RCC 7860 (cell line): ENCODE data around the gene PEX1.
"Not testable (repeated sequence)": the region's sequence is repeated elsewhere in the genome, so short reads cannot be mapped to it uniquely, and the experiment has no call there.

Experiments used
- DNase-seq: peaks from one replicate; pipeline ENCODE4 v3.0.0-alpha.2; 2015; ENCODE audit warnings: low spot score
- FAIRE-seq: peaks from 2 replicates; lab custom pipeline; 2012; peaks lifted over from hg19 to GRCh38; lab: Jason Lieb, UNC

Gene PEX1

GRCh38 chr7:92528188-92528957 is at the start of gene PEX1, which contains the start of gene RBM48:
TSS of gene PEX1 (minus strand) at chr7:92528520. CDS start at chr7:92528435, 85 bp downstream.
TSS of gene RBM48 (plus strand) at chr7:92528795. CDS start at chr7:92528814, 19 bp downstream.
- peak; percentile 93 for FAIRE-seq
- peak; percentile 99 for DNase-seq

- no peak for FAIRE-seq
Measured at GRCh38 chr7:92576296-92576695, 48.0 kb upstream of the PEX1 start.

GRCh38 chr7:92569137-92569536 is 40.8 kb upstream of the PEX1 start:
- DNase-seq (no peak), FAIRE-seq (no peak)

More at GRCh38 chr7:92576296-92576695, 48.0 kb upstream of the PEX1 start:
- DNase-seq: no peak

GRCh38 chr7:92567460-92567859 is 39.1 kb upstream of the PEX1 start:
- FAIRE-seq (no peak), DNase-seq (no peak)

GRCh38 chr7:92563345-92563744 is 35.0 kb upstream of the PEX1 start:
- no peak for DNase-seq

GRCh38 chr7:92560602-92561001 is 32.3 kb upstream of the PEX1 start:
- no peak for DNase-seq
- no peak for FAIRE-seq

More at GRCh38 chr7:92563345-92563744, 35.0 kb upstream of the PEX1 start:
- no peak for FAIRE-seq

GRCh38 chr7:92557808-92558362 is 29.6 kb upstream of the PEX1 start:
- no peak for DNase-seq
- FAIRE-seq: no peak

GRCh38 chr7:92557249-92557648 is 28.9 kb upstream of the PEX1 start:
- FAIRE-seq (no peak), DNase-seq (no peak)

GRCh38 chr7:92550194-92550593 is 21.9 kb upstream of the PEX1 start:
- FAIRE-seq: no peak
- no peak for DNase-seq

- no peak for DNase-seq
- FAIRE-seq: no peak
Measured at GRCh38 chr7:92547579-92547978, 19.3 kb upstream of the PEX1 start.

- FAIRE-seq (no peak), DNase-seq (no peak)
Measured at GRCh38 chr7:92546856-92547497, 18.7 kb upstream of the PEX1 start.

- not testable (repeated sequence) for DNase-seq, FAIRE-seq
Measured at GRCh38 chr7:92545116-92545515, 16.8 kb upstream of the PEX1 start.

GRCh38 chr7:92543542-92543941 is 15.2 kb upstream of the PEX1 start:
- DNase-seq: not testable (repeated sequence)

GRCh38 chr7:92534572-92534971 is 6.3 kb upstream of the PEX1 start:
- no peak for FAIRE-seq

More at GRCh38 chr7:92543542-92543941, 15.2 kb upstream of the PEX1 start:
- FAIRE-seq: not testable (repeated sequence)

GRCh38 chr7:92528958-92529264 is 591 bp upstream of the PEX1 start:
- DNase-seq (no peak), FAIRE-seq (no peak)

More at GRCh38 chr7:92534572-92534971, 6.3 kb upstream of the PEX1 start:
- no peak for DNase-seq

GRCh38 chr7:92527300-92528187 is 776 bp downstream of the PEX1 start:
- FAIRE-seq: no peak
- peak; percentile 46 for DNase-seq

GRCh38 chr7:92523110-92523509 is 5.2 kb downstream of the PEX1 start:
- DNase-seq (no peak), FAIRE-seq (no peak)

- no peak for DNase-seq
- no peak for FAIRE-seq
Measured at GRCh38 chr7:92520024-92520423, 8.3 kb downstream of the PEX1 start.

- no peak for DNase-seq
- no peak for FAIRE-seq
Measured at GRCh38 chr7:92517631-92518030, 10.7 kb downstream of the PEX1 start.

- no peak for DNase-seq
- no peak for FAIRE-seq
Measured at GRCh38 chr7:92513167-92513902, 15.0 kb downstream of the PEX1 start.
